Stimulated activated CD8-positive, alpha-beta memory T cell treated with anti-CD3 and anti-CD28 coated beads, Interleukin-7, amount 100 ng/mL, for 48 hours (primary cell): Measurements from ENCODE around the gene CDH13.

Source experiments
- DNase-seq, 2 donors: peaks; one replicate each; pipeline ENCODE4 v3.0.0-alpha.2; 2020; ENCODE audit warnings: low read depth in 1 of 2; ENCODE audit errors: extremely low read depth in 1 of 2

CDH13 gene

GRCh38 chr16:82876951-82877350, 250.2 kb downstream of the CDH13 start:
- DNase-seq: no peak

- DNase-seq: no peak
These were observed 251.7 kb downstream of the CDH13 start for GRCh38 chr16:82878466-82878865.

- DNase-seq: no peak
These were observed 253.6 kb downstream of the CDH13 start for GRCh38 chr16:82880346-82880745.

GRCh38 chr16:82881516-82881915, 254.7 kb downstream of the CDH13 start:
- DNase-seq: no peak

- no peak for DNase-seq
These were observed 255.5 kb downstream of the CDH13 start for GRCh38 chr16:82882226-82882625.

- no peak for DNase-seq
These were observed 256.4 kb downstream of the CDH13 start for GRCh38 chr16:82882982-82883835.

- DNase-seq: no peak
These were observed 257.6 kb downstream of the CDH13 start for GRCh38 chr16:82884320-82884898.

GRCh38 chr16:82886146-82886545, 259.4 kb downstream of the CDH13 start:
- DNase-seq: no peak

GRCh38 chr16:82888591-82889001, 261.8 kb downstream of the CDH13 start:
- no peak for DNase-seq

GRCh38 chr16:82891424-82891823, 264.7 kb downstream of the CDH13 start:
- no peak for DNase-seq

GRCh38 chr16:82891918-82892317, 265.1 kb downstream of the CDH13 start:
- DNase-seq: no peak

- DNase-seq: no peak
These were observed 265.6 kb downstream of the CDH13 start for GRCh38 chr16:82892324-82892723.

- DNase-seq: no peak
These were observed 269.1 kb downstream of the CDH13 start for GRCh38 chr16:82895843-82896242.

GRCh38 chr16:82899006-82899405, 272.2 kb downstream of the CDH13 start:
- DNase-seq: no peak

- DNase-seq: no peak
These were observed 273.1 kb downstream of the CDH13 start for GRCh38 chr16:82899731-82900450.

- no peak for DNase-seq
These were observed 273.8 kb downstream of the CDH13 start for GRCh38 chr16:82900559-82900958.

GRCh38 chr16:82911925-82912324, 285.2 kb downstream of the CDH13 start:
- DNase-seq: no peak

- no peak for DNase-seq
These were observed 288.5 kb downstream of the CDH13 start for GRCh38 chr16:82915139-82915824.

GRCh38 chr16:82917886-82918595, 291.3 kb downstream of the CDH13 start:
- DNase-seq: no peak

GRCh38 chr16:82924075-82924854, 297.5 kb downstream of the CDH13 start:
- no peak for DNase-seq
